ENCODE data around the gene USP3.
"Not testable (repeated sequence)": the region's sequence is repeated elsewhere in the genome, so short reads cannot be mapped to it uniquely, and the experiment has no call there.

The USP3 gene

DNA sequence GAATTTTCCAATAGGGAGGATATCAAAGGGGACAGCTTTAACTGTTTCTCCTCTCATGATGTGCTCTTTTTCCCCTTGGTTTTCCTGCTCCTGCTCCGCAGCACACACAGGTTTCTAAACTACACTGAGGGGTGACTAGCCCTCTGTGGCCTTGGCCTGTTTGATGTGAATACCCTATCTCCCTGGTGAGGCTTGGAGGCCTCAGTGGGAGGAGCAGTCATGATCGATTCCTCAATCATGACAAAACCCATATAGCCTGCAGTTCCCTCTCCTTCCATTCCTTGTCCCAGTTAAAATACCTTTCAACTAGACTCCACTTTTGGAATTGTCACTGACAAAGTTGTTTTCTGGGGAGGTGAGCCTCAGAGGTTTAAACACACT is 24.0 kb upstream of the USP3 start:
- Histone ChIP-seq H3K4me1 (ENCODE audit: control insufficient read depth, insufficient read depth, low read length) (peaks cover 42% of the 10 kb centered on the region), H3K36me3 (ENCODE audit: control insufficient read depth, insufficient read depth, low read length, severe bottlenecking) (no peaks in the 10 kb centered on the region), H3K4me3 (ENCODE audit: low read length) (no peak overlapping the region), H3K9me3 (ENCODE audit: control insufficient read depth, low read length) (no peaks in the 10 kb centered on the region), H3K27me3 (replicated peaks; ENCODE audit: control insufficient read depth, insufficient read depth, low read length) (no peaks in the 10 kb centered on the region), H3K9ac (ENCODE audit: low read length) (no peak overlapping the region)
- DNase-seq (ENCODE audit: low read depth): no peak

DNA sequence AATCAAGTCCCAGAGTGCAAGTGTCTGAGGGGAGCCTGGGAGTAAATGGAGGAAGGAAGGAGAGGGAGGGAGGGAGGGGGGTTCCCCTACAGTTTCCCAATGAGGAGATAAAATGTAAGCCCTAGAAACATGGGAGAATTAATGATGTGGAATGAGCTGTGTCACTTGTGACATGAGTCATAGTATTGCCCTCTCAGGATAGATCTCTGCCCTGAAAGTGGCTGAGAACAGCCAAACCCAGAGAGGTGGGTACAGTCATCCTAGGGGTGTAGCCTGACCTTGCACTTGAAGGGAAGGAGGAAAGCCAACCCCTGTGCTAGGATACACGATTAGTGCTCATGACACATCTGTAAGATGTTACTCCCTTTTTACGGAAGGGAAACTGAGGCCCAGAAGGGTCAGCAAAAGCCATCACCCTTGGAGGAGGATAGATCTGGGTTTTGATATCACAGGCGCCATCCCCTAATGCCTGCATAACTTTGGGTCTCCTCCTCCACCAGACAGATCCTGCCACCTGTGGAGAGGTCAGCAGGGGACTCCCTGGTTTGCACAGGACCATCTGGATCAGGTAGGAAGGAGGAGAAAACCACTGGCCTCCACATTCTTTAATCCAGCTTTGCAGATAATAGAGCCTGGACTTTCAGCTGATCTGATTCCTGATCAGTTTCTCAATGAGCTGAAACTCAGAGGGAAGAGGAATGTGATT is 23.1 kb upstream of the USP3 start:
- Histone ChIP-seq H3K9ac (ENCODE audit: low read length) (no peak overlapping the region), H3K36me3 (ENCODE audit: control insufficient read depth, insufficient read depth, low read length, severe bottlenecking) (no peaks in the 10 kb centered on the region), H3K27me3 (replicated peaks; ENCODE audit: control insufficient read depth, insufficient read depth, low read length) (no peaks in the 10 kb centered on the region), H3K4me3 (ENCODE audit: low read length) (no peak overlapping the region), H3K9me3 (ENCODE audit: control insufficient read depth, low read length) (no peaks in the 10 kb centered on the region), H3K4me1 (ENCODE audit: control insufficient read depth, insufficient read depth, low read length) (peaks cover 35% of the 10 kb centered on the region)
- no peak for DNase-seq (ENCODE audit: low read depth)

DNA sequence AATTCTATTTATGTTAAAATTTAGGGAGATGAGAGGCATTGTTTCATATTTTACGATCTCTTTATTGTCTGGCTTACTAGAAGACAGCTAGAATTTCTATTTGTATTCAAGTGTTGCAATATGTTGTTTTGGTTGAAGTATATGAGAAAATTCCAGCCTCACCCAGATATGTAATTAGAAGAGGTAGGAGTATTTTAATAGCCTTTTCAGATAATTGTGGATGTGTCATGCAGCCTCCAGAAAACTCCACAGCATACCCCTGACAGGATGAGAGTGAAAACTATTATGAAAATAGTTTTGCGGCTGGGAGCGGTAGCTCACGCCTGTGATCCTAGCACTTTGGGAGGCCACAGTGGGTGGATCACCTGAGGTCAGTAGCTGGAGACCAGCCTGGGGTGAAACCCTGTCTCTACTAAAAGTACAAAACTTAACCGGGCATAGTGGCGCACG is 21.5 kb upstream of the USP3 start:
- no peak overlapping the region for H3K4me3 ChIP-seq (ENCODE audit: low read length)
- no peak overlapping the region for H3K9ac ChIP-seq (ENCODE audit: low read length)
- H3K9me3 ChIP-seq (ENCODE audit: control insufficient read depth, low read length): no peaks in the 10 kb centered on the region
- peaks cover 38% of the 10 kb centered on the region for H3K4me1 ChIP-seq (ENCODE audit: control insufficient read depth, insufficient read depth, low read length)
- no peaks in the 10 kb centered on the region for H3K36me3 ChIP-seq (ENCODE audit: control insufficient read depth, insufficient read depth, low read length, severe bottlenecking)
- no peaks in the 10 kb centered on the region for H3K27me3 ChIP-seq (replicated peaks; ENCODE audit: control insufficient read depth, insufficient read depth, low read length)
- no peak for DNase-seq (ENCODE audit: low read depth)

DNA sequence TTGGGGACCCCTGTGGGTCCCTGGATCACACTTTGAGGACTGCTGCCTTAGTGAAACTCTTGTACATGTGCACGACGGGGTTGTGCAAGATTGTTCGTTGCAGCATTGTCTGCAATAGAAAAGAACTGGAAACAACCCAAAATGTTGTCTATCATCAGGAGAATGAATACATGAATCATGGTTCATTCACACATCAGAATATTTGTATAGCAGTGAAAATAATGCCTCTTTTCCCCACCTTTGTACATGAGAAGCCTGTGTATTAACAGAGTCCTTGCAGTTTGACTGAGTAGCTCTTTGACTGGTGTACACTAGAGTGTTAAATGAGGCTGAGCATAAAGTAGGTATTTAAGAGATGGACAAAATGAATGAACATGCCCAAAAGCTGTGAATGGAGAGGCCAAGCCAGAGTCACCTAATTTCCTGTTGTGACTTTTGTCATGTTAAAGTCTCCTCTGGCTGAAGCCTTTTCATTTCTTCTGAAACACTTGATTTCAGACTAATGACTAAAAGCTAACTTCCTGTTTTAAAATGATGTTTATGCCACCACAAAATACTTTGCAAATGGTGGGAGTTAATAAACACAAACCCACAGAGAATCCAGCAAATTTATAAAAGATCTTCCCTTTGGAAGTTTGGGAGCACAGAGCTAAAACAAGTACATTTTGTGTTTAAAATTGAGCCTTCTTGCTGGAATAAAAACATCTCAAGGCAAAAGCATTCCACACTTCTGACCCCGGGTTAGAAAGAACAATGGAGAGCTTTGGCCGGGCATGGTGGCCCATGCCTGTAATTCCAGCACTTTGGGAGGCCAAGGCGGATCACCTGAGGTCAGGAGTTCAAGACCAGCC is 20.6 kb upstream of the USP3 start:
- no peak overlapping the region for H3K4me3 ChIP-seq (ENCODE audit: low read length)
- H3K9ac ChIP-seq (ENCODE audit: low read length): no peak overlapping the region
- no peak for DNase-seq (ENCODE audit: low read depth)
- peaks cover 38% of the 10 kb centered on the region for H3K4me1 ChIP-seq (ENCODE audit: control insufficient read depth, insufficient read depth, low read length)
- no peaks in the 10 kb centered on the region for H3K27me3 ChIP-seq (replicated peaks; ENCODE audit: control insufficient read depth, insufficient read depth, low read length)
- no peaks in the 10 kb centered on the region for H3K36me3 ChIP-seq (ENCODE audit: control insufficient read depth, insufficient read depth, low read length, severe bottlenecking)
- no peaks in the 10 kb centered on the region for H3K9me3 ChIP-seq (ENCODE audit: control insufficient read depth, low read length)

DNA sequence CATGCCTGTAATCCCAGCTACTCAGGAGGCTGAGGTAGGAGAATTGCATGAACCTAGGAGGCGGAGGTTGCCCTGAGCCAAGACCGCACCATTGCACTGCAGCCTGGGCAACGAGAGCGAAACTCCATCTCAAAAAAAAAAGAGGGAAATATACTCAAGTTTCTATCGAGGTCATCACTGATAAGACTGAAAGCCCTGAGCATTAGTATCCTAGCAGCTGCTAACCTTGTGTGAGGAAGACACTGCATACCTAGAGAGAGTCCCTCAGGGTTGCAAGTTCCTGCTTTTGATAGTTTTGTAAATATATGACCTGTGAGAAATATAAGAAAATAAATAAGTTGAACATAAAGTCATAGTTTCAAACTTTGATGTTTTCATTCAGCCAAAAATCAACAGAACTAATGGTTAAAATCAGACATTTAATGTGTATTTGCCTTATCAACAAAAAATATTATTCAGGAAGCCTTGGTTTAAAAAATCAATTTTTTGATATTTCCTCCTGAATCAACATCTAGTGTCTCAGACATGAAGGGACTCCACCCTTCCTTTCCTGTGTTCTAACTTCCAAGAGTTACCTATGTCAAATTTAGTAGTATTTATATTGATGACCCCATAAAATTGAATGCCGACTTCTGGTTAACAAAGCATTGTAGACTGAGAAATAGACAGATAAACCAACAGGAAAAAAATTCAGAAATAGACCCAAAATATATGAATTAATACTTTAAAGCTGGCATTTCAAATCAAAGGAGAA is 19.8 kb upstream of the USP3 start:
- no peak for DNase-seq (ENCODE audit: low read depth)
- H3K36me3 ChIP-seq (ENCODE audit: control insufficient read depth, insufficient read depth, low read length, severe bottlenecking): no peaks in the 10 kb centered on the region
- no peaks in the 10 kb centered on the region for H3K27me3 ChIP-seq (replicated peaks; ENCODE audit: control insufficient read depth, insufficient read depth, low read length)
- no peak overlapping the region for H3K9ac ChIP-seq (ENCODE audit: low read length)
- H3K9me3 ChIP-seq (ENCODE audit: control insufficient read depth, low read length): no peaks in the 10 kb centered on the region
- no peak overlapping the region for H3K4me3 ChIP-seq (ENCODE audit: low read length)
- peaks cover 35% of the 10 kb centered on the region for H3K4me1 ChIP-seq (ENCODE audit: control insufficient read depth, insufficient read depth, low read length)

DNA sequence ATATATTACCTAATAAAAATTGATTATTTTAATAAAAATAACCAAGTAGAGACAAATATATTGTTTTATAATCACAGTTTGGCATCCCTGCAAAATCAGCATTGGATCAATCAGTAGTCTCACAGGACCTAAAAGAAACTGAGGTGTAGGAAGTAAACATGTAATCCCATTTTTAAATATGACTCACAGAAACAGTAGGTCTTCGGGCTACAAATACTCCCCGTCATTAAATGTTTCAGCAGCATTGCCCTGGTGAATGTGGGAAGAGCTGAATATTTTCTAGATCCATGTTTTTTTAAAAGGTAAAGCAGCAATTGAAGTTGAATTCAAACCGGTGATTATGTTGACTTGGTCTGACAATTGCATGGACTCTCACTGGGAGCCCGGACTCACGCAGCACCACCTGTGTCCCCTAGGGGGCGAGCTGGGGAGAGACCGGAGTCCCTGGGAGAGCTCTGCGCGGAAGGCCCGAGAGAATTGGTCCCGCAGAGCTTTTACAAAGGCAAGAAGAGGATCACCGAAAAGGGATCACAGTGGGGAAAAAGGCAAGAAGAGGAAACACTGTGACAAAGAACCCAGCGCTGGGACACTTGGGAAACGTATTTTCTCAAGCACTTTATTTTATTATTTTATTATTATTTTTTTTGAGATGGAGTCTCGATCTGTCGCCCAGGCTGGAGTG is 17.2 kb upstream of the USP3 start:
- Histone ChIP-seq H3K9ac (ENCODE audit: low read length) (no peak overlapping the region), H3K4me3 (ENCODE audit: low read length) (no peak overlapping the region), H3K27me3 (replicated peaks; ENCODE audit: control insufficient read depth, insufficient read depth, low read length) (no peaks in the 10 kb centered on the region), H3K36me3 (ENCODE audit: control insufficient read depth, insufficient read depth, low read length, severe bottlenecking) (no peaks in the 10 kb centered on the region), H3K4me1 (ENCODE audit: control insufficient read depth, insufficient read depth, low read length) (peaks cover 29% of the 10 kb centered on the region), H3K9me3 (ENCODE audit: control insufficient read depth, low read length) (no peaks in the 10 kb centered on the region)
- DNase-seq (ENCODE audit: low read depth): peak; percentile 80

DNA sequence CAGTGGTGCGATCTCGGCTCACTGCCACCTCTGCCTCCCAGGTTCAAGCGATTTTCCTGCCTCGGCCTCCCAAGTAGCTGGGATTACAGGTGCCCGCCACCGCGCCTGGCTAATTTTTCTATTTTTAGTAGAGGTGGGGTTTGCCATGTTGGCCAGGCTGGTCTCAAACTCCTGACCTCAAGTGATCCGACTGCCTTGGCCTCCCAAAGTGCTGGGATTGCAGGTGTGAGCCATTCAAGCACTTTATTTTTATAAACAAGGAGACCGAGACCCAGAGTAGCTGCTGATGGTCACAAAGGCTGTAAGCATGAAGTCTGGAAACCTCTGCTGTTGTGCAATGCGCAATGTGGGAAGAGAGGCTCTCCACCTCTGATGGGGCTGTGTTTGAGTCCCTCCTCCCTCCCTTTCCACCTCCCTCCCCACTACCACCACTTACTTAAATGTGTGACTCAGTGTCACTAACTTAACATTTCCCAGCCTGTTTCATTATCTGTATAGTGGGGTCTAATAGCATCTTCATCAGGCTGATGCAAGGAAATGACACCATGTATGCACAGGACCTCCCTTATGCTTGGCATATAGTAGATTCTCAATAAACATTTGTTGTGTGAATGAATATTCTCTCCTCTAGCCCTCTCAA is 16.5 kb upstream of the USP3 start:
- H3K9me3 ChIP-seq (ENCODE audit: control insufficient read depth, low read length); H3K27me3 ChIP-seq (replicated peaks; ENCODE audit: control insufficient read depth, insufficient read depth, low read length); H3K9ac ChIP-seq (ENCODE audit: low read length); H3K4me3 ChIP-seq (ENCODE audit: low read length); H3K36me3 ChIP-seq (ENCODE audit: control insufficient read depth, insufficient read depth, low read length, severe bottlenecking); DNase-seq (ENCODE audit: low read depth): not testable (repeated sequence)
- peaks cover 33% of the 10 kb centered on the region for H3K4me1 ChIP-seq (ENCODE audit: control insufficient read depth, insufficient read depth, low read length)

DNA sequence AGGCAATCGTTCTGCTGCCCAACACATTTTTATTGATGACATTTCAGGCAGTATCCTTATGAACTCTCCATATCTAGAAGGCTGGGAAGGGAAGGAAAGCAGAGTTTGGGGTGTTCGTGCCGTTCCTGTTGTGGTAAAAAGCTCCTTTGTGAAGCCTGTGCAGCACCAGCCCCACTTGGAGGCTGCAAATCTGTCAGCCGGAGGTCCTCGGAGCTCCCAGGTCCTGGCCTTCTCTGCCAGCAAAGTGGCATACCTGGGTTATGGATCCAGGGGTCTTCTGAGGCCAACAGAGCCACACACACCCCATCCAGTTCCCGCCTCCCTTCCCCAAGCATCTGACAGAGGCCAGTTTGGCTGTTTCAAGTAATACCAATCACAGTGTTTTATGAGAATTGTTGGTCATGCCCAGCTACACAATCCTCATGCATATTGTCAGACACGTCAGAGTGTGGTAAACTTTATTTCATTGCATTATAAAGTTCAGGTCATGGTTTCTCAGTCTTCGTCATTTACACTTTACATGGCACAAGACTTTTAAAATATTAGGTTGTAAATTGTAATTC is 15.9 kb upstream of the USP3 start:
- Histone ChIP-seq H3K4me1 (ENCODE audit: control insufficient read depth, insufficient read depth, low read length) (peaks cover 33% of the 10 kb centered on the region), H3K9ac (ENCODE audit: low read length) (no peak overlapping the region), H3K27me3 (replicated peaks; ENCODE audit: control insufficient read depth, insufficient read depth, low read length) (no peaks in the 10 kb centered on the region), H3K9me3 (ENCODE audit: control insufficient read depth, low read length) (no peaks in the 10 kb centered on the region), H3K4me3 (ENCODE audit: low read length) (no peak overlapping the region), H3K36me3 (ENCODE audit: control insufficient read depth, insufficient read depth, low read length, severe bottlenecking) (no peaks in the 10 kb centered on the region)
- DNase-seq (ENCODE audit: low read depth): no peak

DNA sequence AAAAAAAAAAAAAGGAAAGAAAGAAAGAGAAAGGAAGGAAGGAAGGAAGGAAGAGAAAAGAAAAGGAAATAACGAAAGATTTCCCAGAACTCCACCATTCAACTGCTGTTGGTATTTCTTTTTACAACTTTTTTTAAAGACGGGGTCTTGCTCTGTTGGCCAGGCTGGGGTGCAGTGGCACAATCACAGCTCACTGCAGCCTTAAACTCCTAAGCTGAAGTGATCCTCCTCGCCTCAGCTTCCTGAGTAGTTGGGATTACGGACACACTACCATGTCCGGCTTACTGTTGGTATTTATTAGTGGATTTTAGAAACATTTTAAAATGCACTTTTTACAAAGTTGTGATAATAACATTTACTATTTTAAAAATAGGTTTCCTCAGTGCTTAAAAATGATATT is 15.0 kb upstream of the USP3 start:
- no peak overlapping the region for H3K9ac ChIP-seq (ENCODE audit: low read length)
- H3K27me3 ChIP-seq (replicated peaks; ENCODE audit: control insufficient read depth, insufficient read depth, low read length): no peaks in the 10 kb centered on the region
- no peak overlapping the region for H3K4me3 ChIP-seq (ENCODE audit: low read length)
- no peak for DNase-seq (ENCODE audit: low read depth)
- H3K4me1 ChIP-seq (ENCODE audit: control insufficient read depth, insufficient read depth, low read length): peaks cover 32% of the 10 kb centered on the region
- H3K9me3 ChIP-seq (ENCODE audit: control insufficient read depth, low read length): no peaks in the 10 kb centered on the region
- H3K36me3 ChIP-seq (ENCODE audit: control insufficient read depth, insufficient read depth, low read length, severe bottlenecking): no peaks in the 10 kb centered on the region

DNA sequence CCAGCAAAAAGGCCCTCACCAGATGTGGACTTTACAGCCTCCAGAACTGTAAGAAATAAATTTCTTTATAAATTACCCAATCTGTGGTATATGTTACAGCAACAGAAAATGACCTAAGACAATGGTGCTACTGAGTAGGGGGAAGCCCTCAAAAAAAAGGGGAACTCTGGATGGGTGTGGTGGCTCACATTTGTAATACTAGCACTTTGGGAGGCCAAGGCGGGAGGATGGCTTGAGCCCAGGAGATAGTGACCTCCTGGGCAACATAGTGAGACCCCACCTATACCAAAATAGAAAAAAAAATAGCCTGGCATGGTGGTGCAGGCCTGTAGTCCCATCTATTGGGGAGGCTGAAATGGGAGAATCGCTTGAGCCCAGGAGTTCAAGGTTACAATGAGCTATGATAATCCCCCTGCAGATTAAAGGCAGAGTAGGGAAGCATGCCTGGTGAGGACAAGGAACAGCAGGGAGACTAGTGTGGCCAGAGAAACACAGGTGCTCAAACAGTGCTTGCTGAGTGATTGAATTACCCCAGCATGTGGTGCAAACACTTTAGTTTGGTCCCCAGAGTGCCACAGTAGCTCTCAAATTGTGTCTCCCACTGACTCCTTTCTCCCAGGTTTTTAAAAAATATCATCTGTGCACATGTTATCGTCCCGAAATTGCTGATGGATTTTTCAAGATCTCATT is 13.9 kb upstream of the USP3 start:
- no peaks in the 10 kb centered on the region for H3K36me3 ChIP-seq (ENCODE audit: control insufficient read depth, insufficient read depth, low read length, severe bottlenecking)
- no peaks in the 10 kb centered on the region for H3K9me3 ChIP-seq (ENCODE audit: control insufficient read depth, low read length)
- no peak for DNase-seq (ENCODE audit: low read depth)
- no peaks in the 10 kb centered on the region for H3K27me3 ChIP-seq (replicated peaks; ENCODE audit: control insufficient read depth, insufficient read depth, low read length)
- H3K4me1 ChIP-seq (ENCODE audit: control insufficient read depth, insufficient read depth, low read length): peaks cover 32% of the 10 kb centered on the region
- no peak overlapping the region for H3K9ac ChIP-seq (ENCODE audit: low read length)
- no peak overlapping the region for H3K4me3 ChIP-seq (ENCODE audit: low read length)
